ENCODE results near the gene PDZK1IP1.

The PDZK1IP1 gene

GRCh38 chr1:47189844-47190508, at the start of gene PDZK1IP1:
PDZK1IP1 (minus strand) TSS chr1:47190036; CDS start chr1:47189932, 104 bp downstream.
- no peak for DNase-seq (ENCODE audit: low read depth)

- DNase-seq (ENCODE audit: low read depth) = no peak
Observed at GRCh38 chr1:47238935-47239592, 49.2 kb upstream of the PDZK1IP1 start.

GRCh38 chr1:47235806-47236205, 46.0 kb upstream of the PDZK1IP1 start:
- no peak for DNase-seq (ENCODE audit: low read depth)

- DNase-seq (ENCODE audit: low read depth) = no peak
Observed at GRCh38 chr1:47235241-47235681, 45.4 kb upstream of the PDZK1IP1 start.

- DNase-seq (ENCODE audit: low read depth) = no peak
Observed at GRCh38 chr1:47233186-47233585, 43.4 kb upstream of the PDZK1IP1 start.

GRCh38 chr1:47232187-47232874, 42.5 kb upstream of the PDZK1IP1 start, which contains the start of gene TAL1:
TAL1 (minus strand) TSS chr1:47232225; CDS start chr1:47225888, 6,337 bp downstream.
- no peak for DNase-seq (ENCODE audit: low read depth)

- no peak for DNase-seq (ENCODE audit: low read depth)
Observed at GRCh38 chr1:47231301-47232186, 41.7 kb upstream of the PDZK1IP1 start.

- no peak for DNase-seq (ENCODE audit: low read depth)
Observed at GRCh38 chr1:47230692-47231300, 41.0 kb upstream of the PDZK1IP1 start.

- DNase-seq (ENCODE audit: low read depth) = no peak
Observed at GRCh38 chr1:47229886-47230691, 40.3 kb upstream of the PDZK1IP1 start.

- DNase-seq (ENCODE audit: low read depth) = no peak
Observed at GRCh38 chr1:47229031-47229885, 39.4 kb upstream of the PDZK1IP1 start.

- DNase-seq (ENCODE audit: low read depth) = no peak
Observed at GRCh38 chr1:47228644-47229030, 38.8 kb upstream of the PDZK1IP1 start.

GRCh38 chr1:47227341-47228232, 37.8 kb upstream of the PDZK1IP1 start:
- DNase-seq (ENCODE audit: low read depth) = no peak

- DNase-seq (ENCODE audit: low read depth) = no peak
Observed at GRCh38 chr1:47226839-47227215, 37.0 kb upstream of the PDZK1IP1 start.

- DNase-seq (ENCODE audit: low read depth) = no peak
Observed at GRCh38 chr1:47226121-47226838, 36.4 kb upstream of the PDZK1IP1 start.

- DNase-seq (ENCODE audit: low read depth) = no peak
Observed at GRCh38 chr1:47225430-47226100, 35.7 kb upstream of the PDZK1IP1 start.

- no peak for DNase-seq (ENCODE audit: low read depth)
Observed at GRCh38 chr1:47224676-47225399, 35.0 kb upstream of the PDZK1IP1 start.
